CD4-positive, alpha-beta T cell (primary cell): ENCODE measurements around the gene BICRAL. TPM values are rescaled to one million over a fixed set of nuclear protein-coding genes. Genes with fewer than 3 reads are reported as not detected.
"Not testable (repeated sequence)": the region's sequence is repeated elsewhere in the genome, so short reads cannot be mapped to it uniquely, and the experiment has no call there.

Experiments
- ATAC-seq: fragments of 200-7000 bp; cut with Tn5 transposase; one replicate; pipeline ENCODE4 v1.10.0; 2022; ENCODE audit warnings: mild to moderate bottlenecking; ENCODE audit not compliant: poor library complexity
- CTCF ChIA-PET: fragments of 350-600 bp; sonication (Branson Sonifier 250); formaldehyde crosslinking; loops from one replicate; lab custom pipeline; 2021; ENCODE audit warnings: antibody characterized with exemption, inconsistent platforms; lab: Charles Lee
- POLR2A ChIA-PET: fragments of 350-600 bp; sonication (Branson Sonifier 250); formaldehyde crosslinking; loops from one replicate; lab custom pipeline; 2021; ENCODE audit warnings: antibody characterized with exemption, inconsistent platforms; lab: Charles Lee
- DNase-seq, 14 experiments: peaks; one replicate each; pipeline ENCODE4 v3.0.0-alpha.2; 2013 to 2020; ENCODE audit warnings: mixed read lengths in 2 of 14
- H3K27ac ChIP-seq, 2 donors: one replicate each; pipeline versions ENCODE4 v1.5.1 to v1.7.0; 2013; ENCODE audit warnings: low read length in 2 of 2, low read depth in 1 of 2, mild to moderate bottlenecking in 1 of 2
- H3K27me3 ChIP-seq, 2 experiments: 1 replicate in 1 of 2; 2 replicates in 1 of 2; pipeline versions ENCODE4 v1.6.1 to v1.7.0; 2013; ENCODE audit warnings: low read length in 2 of 2, control low read depth in 1 of 2, mild to moderate bottlenecking in 1 of 2, moderate library complexity in 1 of 2; ENCODE audit not compliant: insufficient read depth in 2 of 2, control insufficient read depth in 1 of 2
- H3K36me3 ChIP-seq: one replicate; pipeline ENCODE4 v1.6.1; 2013; ENCODE audit warnings: low read length, control low read depth; ENCODE audit not compliant: insufficient read depth
- H3K4me1 ChIP-seq: one replicate; pipeline ENCODE4 v1.6.1; 2013; ENCODE audit warnings: low read length, control low read depth; ENCODE audit not compliant: insufficient read depth
- H3K4me3 ChIP-seq: one replicate; pipeline ENCODE4 v1.5.1; 2013; ENCODE audit warnings: mild to moderate bottlenecking, low read length, moderate library complexity
- H3K9me3 ChIP-seq, 2 experiments: 1 replicate in 1 of 2; 2 replicates in 1 of 2; pipeline versions ENCODE4 v1.6.1 to v1.7.0; 2013; ENCODE audit warnings: low read length in 2 of 2, mild to moderate bottlenecking in 2 of 2, control low read depth in 1 of 2, moderate library complexity in 1 of 2; ENCODE audit not compliant: control insufficient read depth in 1 of 2, insufficient read depth in 1 of 2
- H3K27ac Mint-ChIP-seq: one replicate; pipeline ENCODE4 v1.8.0; 2020; ENCODE audit warnings: mixed read lengths
- H3K27me3 Mint-ChIP-seq: one replicate; pipeline ENCODE4 v1.8.0; 2021; ENCODE audit warnings: mixed read lengths
- H3K36me3 Mint-ChIP-seq: one replicate; pipeline ENCODE4 v1.8.0; 2021; ENCODE audit warnings: low read depth, mixed read lengths
- H3K4me1 Mint-ChIP-seq: one replicate; pipeline ENCODE4 v1.8.0; 2021; ENCODE audit warnings: low read depth, mixed read lengths
- H3K4me3 Mint-ChIP-seq: one replicate; pipeline ENCODE4 v1.8.0; 2020; ENCODE audit warnings: mild to moderate bottlenecking, mixed read lengths
- H3K9me3 Mint-ChIP-seq: one replicate; pipeline ENCODE4 v1.8.0; 2020; ENCODE audit warnings: mixed read lengths
- CTCF ChIP-seq: fragments of 200-600 bp; IDR thresholded peaks from one replicate; pipeline ENCODE4 v1.8.0; 2022; ENCODE audit warnings: antibody characterized with exemption, mild to moderate bottlenecking
- intact Hi-C, 2 experiments: fragments of 100-400 bp; cut with DNase I in 1 of 2; cut with micrococcal nuclease in 1 of 2; formaldehyde crosslinking; loops; one replicate each; pipeline versions ENCODE4 v1.15.1 to v1.9.0; 2023 to 2025; cut with DNase I, micrococcal nuclease
- total RNA-seq, 174 experiments: library from RNA in 2 of 174; stranded (reverse) in 2 of 174; gene quantifications; one replicate each; pipeline ENCODE4 v1.2.3 and lab custom pipeline; 2021 to 2026

BICRAL gene
- total RNA-seq, 2 experiments from 2014 or later, result 15.0 to 15.8 TPM

GRCh38 chr6:42813074-42813645 lies 31.3 kb downstream of the BICRAL start:
- Mint-ChIP-seq H3K27ac (no peak overlapping the region), H3K4me3 (no peak overlapping the region), H3K9me3 (no peaks in the 10 kb centered on the region), H3K4me1 (peaks cover 19% of the 10 kb centered on the region), H3K27me3 (no peaks in the 10 kb centered on the region), H3K36me3 (peaks cover 40% of the 10 kb centered on the region)
- no peak overlapping the region for H3K27ac ChIP-seq
- H3K36me3 ChIP-seq, result peaks cover 20% of the 10 kb centered on the region
- ChIA-PET CTCF (no interaction called here), POLR2A (interaction anchor here (3.0 kb wide), 1 partner anchor 67 kb away, joined by 15 read pairs; the partner anchor contains the start of gene TBCC)
- DNase-seq, result no peak
- H3K4me1 ChIP-seq, result no peaks in the 10 kb centered on the region
- H3K4me3 ChIP-seq, result no peak overlapping the region
- no peak for TF ChIP-seq CTCF
- no peaks in the 10 kb centered on the region for H3K9me3 ChIP-seq
- no peaks in the 10 kb centered on the region for H3K27me3 ChIP-seq
- intact Hi-C loops, result loop anchor here in 1 of 2 experiments (5.0 kb wide), 1 partner anchor 44 kb away; no protein-coding TSS in a partner anchor
- no peak for ATAC-seq

DNA sequence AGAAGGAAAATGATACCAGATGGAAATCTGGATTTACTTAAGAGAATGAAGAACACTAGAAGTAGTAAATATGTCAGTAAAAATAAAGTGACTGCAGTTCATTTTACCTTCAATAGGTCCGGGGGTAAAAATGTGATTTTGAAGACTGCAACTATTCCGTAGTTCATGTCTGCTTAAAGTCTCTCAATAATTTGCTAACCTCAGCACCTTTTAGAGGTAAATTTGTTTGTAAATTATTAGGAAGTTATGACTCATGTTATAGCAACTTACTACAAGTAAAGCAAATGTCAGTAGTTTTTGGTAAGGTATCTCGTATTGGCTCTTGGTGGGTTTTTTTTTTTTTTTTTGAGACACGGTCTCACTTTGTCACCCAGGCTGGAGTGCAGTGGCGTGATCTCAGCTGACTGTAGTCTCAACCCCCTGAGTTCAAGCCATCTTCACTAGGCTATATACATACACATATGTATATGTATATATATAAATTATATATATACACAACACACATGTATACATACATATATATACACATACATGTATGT lies 32.1 kb downstream of the BICRAL start:
- Mint-ChIP-seq H3K4me1 (peaks cover 27% of the 10 kb centered on the region), H3K27me3 (no peaks in the 10 kb centered on the region), H3K4me3 (no peak overlapping the region), H3K36me3 (peaks cover 37% of the 10 kb centered on the region), H3K9me3 (no peaks in the 10 kb centered on the region), H3K27ac (peak overlapping the region; percentile 39)
- Histone ChIP-seq H3K27me3 (no peaks in the 10 kb centered on the region), H3K36me3 (peaks cover 16% of the 10 kb centered on the region), H3K4me1 (no peaks in the 10 kb centered on the region), H3K27ac (no peak overlapping the region), H3K4me3 (no peak overlapping the region), H3K9me3 (no peaks in the 10 kb centered on the region)
- ATAC-seq (no peak), DNase-seq (no peak)
- CTCF ChIA-PET, result no interaction called here
- intact Hi-C loops, result loop anchor here in 1 of 2 experiments (5.0 kb wide), 1 partner anchor 43 kb away; no protein-coding TSS in a partner anchor
- no peak for TF ChIP-seq CTCF
- POLR2A ChIA-PET, result no interaction called here

- H3K4me3 Mint-ChIP-seq, H3K9me3 Mint-ChIP-seq, H3K4me1 ChIP-seq, H3K27me3 Mint-ChIP-seq, H3K4me3 ChIP-seq, ATAC-seq, H3K27me3 ChIP-seq, CTCF ChIA-PET, H3K27ac Mint-ChIP-seq, H3K36me3 ChIP-seq, intact Hi-C loops, H3K27ac ChIP-seq, H3K9me3 ChIP-seq, DNase-seq: not testable (repeated sequence)
- Mint-ChIP-seq H3K4me1 (peaks cover 41% of the 10 kb centered on the region), H3K36me3 (peaks cover 33% of the 10 kb centered on the region)
- POLR2A ChIA-PET, result interaction anchor here (1.2 to 1.9 kb wide), 3 partner anchors 33 to 69 kb away, joined by 3 to 6 read pairs (median 4); partner anchors contain the start of gene TBCC
Observed at GRCh38 chr6:42815726-42816125, 33.9 kb downstream of the BICRAL start.
